Measurements from ENCODE around the gene EIF4H.
"Not testable (repeated sequence)": the region's sequence is repeated elsewhere in the genome, so short reads cannot be mapped to it uniquely, and the experiment has no call there.

Gene EIF4H

GRCh38 chr7:74149603-74150002 is 24.6 kb upstream of the EIF4H start:
- H3K4me3 ChIP-seq (ENCODE audit: low read depth in 1 of 2, low read length in 2 of 2) = no peak overlapping the region
- H3K27me3 ChIP-seq (ENCODE audit: low read depth, low read length) = no peaks in the 10 kb centered on the region
- H3K4me1 ChIP-seq (ENCODE audit: control insufficient read depth in 1 of 2, insufficient read depth in 2 of 2, low read length in 2 of 2) = no peaks in the 10 kb centered on the region
- no peak overlapping the region for H3K27ac ChIP-seq (ENCODE audit: low read length)
- H3K36me3 ChIP-seq (ENCODE audit: control insufficient read depth in 1 of 2, insufficient read depth in 2 of 2, low read length in 2 of 2) = no peaks in the 10 kb centered on the region
- H3K9me3 ChIP-seq (ENCODE audit: control insufficient read depth in 1 of 2, low read length in 2 of 2) = no peaks in the 10 kb centered on the region

- Histone ChIP-seq H3K27me3 (ENCODE audit: low read depth, low read length) (no peaks in the 10 kb centered on the region), H3K9me3 (ENCODE audit: control insufficient read depth in 1 of 2, low read length in 2 of 2) (no peaks in the 10 kb centered on the region), H3K27ac (ENCODE audit: low read length) (no peak overlapping the region), H3K4me1 (ENCODE audit: control insufficient read depth in 1 of 2, insufficient read depth in 2 of 2, low read length in 2 of 2) (no peaks in the 10 kb centered on the region), H3K36me3 (ENCODE audit: control insufficient read depth in 1 of 2, insufficient read depth in 2 of 2, low read length in 2 of 2) (no peaks in the 10 kb centered on the region), H3K4me3 (ENCODE audit: low read depth in 1 of 2, low read length in 2 of 2) (no peak overlapping the region)
Observed at GRCh38 chr7:74153736-74154135, 20.4 kb upstream of the EIF4H start.

- no peak overlapping the region for H3K4me3 ChIP-seq (ENCODE audit: low read depth in 1 of 2, low read length in 2 of 2)
- H3K36me3 ChIP-seq (ENCODE audit: control insufficient read depth in 1 of 2, insufficient read depth in 2 of 2, low read length in 2 of 2) = no peaks in the 10 kb centered on the region
- no peaks in the 10 kb centered on the region for H3K4me1 ChIP-seq (ENCODE audit: control insufficient read depth in 1 of 2, insufficient read depth in 2 of 2, low read length in 2 of 2)
- no peaks in the 10 kb centered on the region for H3K27me3 ChIP-seq (ENCODE audit: low read depth, low read length)
- H3K9me3 ChIP-seq (ENCODE audit: control insufficient read depth in 1 of 2, low read length in 2 of 2) = no peaks in the 10 kb centered on the region
- H3K27ac ChIP-seq (ENCODE audit: low read length) = no peak overlapping the region
Observed at GRCh38 chr7:74155810-74156395, 18.3 kb upstream of the EIF4H start.

GRCh38 chr7:74157605-74158004 is 16.6 kb upstream of the EIF4H start:
- H3K36me3 ChIP-seq (ENCODE audit: control insufficient read depth in 1 of 2, insufficient read depth in 2 of 2, low read length in 2 of 2) = no peaks in the 10 kb centered on the region
- no peaks in the 10 kb centered on the region for H3K4me1 ChIP-seq (ENCODE audit: control insufficient read depth in 1 of 2, insufficient read depth in 2 of 2, low read length in 2 of 2)
- no peaks in the 10 kb centered on the region for H3K9me3 ChIP-seq (ENCODE audit: control insufficient read depth in 1 of 2, low read length in 2 of 2)
- H3K27me3 ChIP-seq (ENCODE audit: low read depth, low read length) = no peaks in the 10 kb centered on the region
- H3K4me3 ChIP-seq (ENCODE audit: low read depth in 1 of 2, low read length in 2 of 2) = no peak overlapping the region
- H3K27ac ChIP-seq (ENCODE audit: low read length) = no peak overlapping the region

GRCh38 chr7:74164985-74165456 is 9.1 kb upstream of the EIF4H start:
- Histone ChIP-seq H3K4me1 (ENCODE audit: control insufficient read depth in 1 of 2, insufficient read depth in 2 of 2, low read length in 2 of 2) (no peaks in the 10 kb centered on the region), H3K36me3 (ENCODE audit: control insufficient read depth in 1 of 2, insufficient read depth in 2 of 2, low read length in 2 of 2) (no peaks in the 10 kb centered on the region), H3K27me3 (ENCODE audit: low read depth, low read length) (no peaks in the 10 kb centered on the region), H3K4me3 (ENCODE audit: low read depth in 1 of 2, low read length in 2 of 2) (no peak overlapping the region), H3K27ac (ENCODE audit: low read length) (no peak overlapping the region), H3K9me3 (ENCODE audit: control insufficient read depth in 1 of 2, low read length in 2 of 2) (no peaks in the 10 kb centered on the region)

- Histone ChIP-seq H3K4me1 (ENCODE audit: control insufficient read depth in 1 of 2, insufficient read depth in 2 of 2, low read length in 2 of 2) (no peaks in the 10 kb centered on the region), H3K27ac (ENCODE audit: low read length) (no peak overlapping the region), H3K36me3 (ENCODE audit: control insufficient read depth in 1 of 2, insufficient read depth in 2 of 2, low read length in 2 of 2) (no peaks in the 10 kb centered on the region), H3K9me3 (ENCODE audit: control insufficient read depth in 1 of 2, low read length in 2 of 2) (no peaks in the 10 kb centered on the region), H3K4me3 (ENCODE audit: low read depth in 1 of 2, low read length in 2 of 2) (no peak overlapping the region), H3K27me3 (ENCODE audit: low read depth, low read length) (no peaks in the 10 kb centered on the region)
Observed at GRCh38 chr7:74165867-74166593, 8.1 kb upstream of the EIF4H start.

GRCh38 chr7:74167324-74167723 is 6.8 kb upstream of the EIF4H start:
- not testable (repeated sequence) for H3K36me3 ChIP-seq (ENCODE audit: control insufficient read depth in 1 of 2, insufficient read depth in 2 of 2, low read length in 2 of 2); H3K27ac ChIP-seq (ENCODE audit: low read length); H3K27me3 ChIP-seq (ENCODE audit: low read depth, low read length); H3K4me3 ChIP-seq (ENCODE audit: low read depth in 1 of 2, low read length in 2 of 2); H3K9me3 ChIP-seq (ENCODE audit: control insufficient read depth in 1 of 2, low read length in 2 of 2); H3K4me1 ChIP-seq (ENCODE audit: control insufficient read depth in 1 of 2, insufficient read depth in 2 of 2, low read length in 2 of 2)

GRCh38 chr7:74173074-74173473 is 1.1 kb upstream of the EIF4H start:
- Histone ChIP-seq H3K4me1 (ENCODE audit: control insufficient read depth in 1 of 2, insufficient read depth in 2 of 2, low read length in 2 of 2) (peaks cover 15 to 29% of the 10 kb centered on the region in 2 donors), H3K9me3 (ENCODE audit: control insufficient read depth in 1 of 2, low read length in 2 of 2) (no peaks in the 10 kb centered on the region), H3K27ac (ENCODE audit: low read length) (no peak overlapping the region), H3K4me3 (ENCODE audit: low read depth in 1 of 2, low read length in 2 of 2) (peak overlapping the region; percentile 92 to 93), H3K36me3 (ENCODE audit: control insufficient read depth in 1 of 2, insufficient read depth in 2 of 2, low read length in 2 of 2) (no peaks in the 10 kb centered on the region), H3K27me3 (ENCODE audit: low read depth, low read length) (no peaks in the 10 kb centered on the region)

- Histone ChIP-seq H3K4me3 (ENCODE audit: low read depth in 1 of 2, low read length in 2 of 2) (peak overlapping the region; percentile 92 to 93), H3K27ac (ENCODE audit: low read length) (peak overlapping the region; percentile 74), H3K9me3 (ENCODE audit: control insufficient read depth in 1 of 2, low read length in 2 of 2) (no peaks in the 10 kb centered on the region), H3K36me3 (ENCODE audit: control insufficient read depth in 1 of 2, insufficient read depth in 2 of 2, low read length in 2 of 2) (no peaks in the 10 kb centered on the region), H3K27me3 (ENCODE audit: low read depth, low read length) (no peaks in the 10 kb centered on the region), H3K4me1 (ENCODE audit: control insufficient read depth in 1 of 2, insufficient read depth in 2 of 2, low read length in 2 of 2) (peaks cover 15 to 33% of the 10 kb centered on the region in 2 donors)
Observed at GRCh38 chr7:74173491-74173865, 678 bp upstream of the EIF4H start.

GRCh38 chr7:74174606-74175082 is 488 bp downstream of the EIF4H start:
- Histone ChIP-seq H3K27me3 (ENCODE audit: low read depth, low read length) (no peaks in the 10 kb centered on the region), H3K4me1 (ENCODE audit: control insufficient read depth in 1 of 2, insufficient read depth in 2 of 2, low read length in 2 of 2) (peaks cover 15 to 45% of the 10 kb centered on the region in 2 donors), H3K27ac (ENCODE audit: low read length) (peak overlapping the region; percentile 93), H3K4me3 (ENCODE audit: low read depth in 1 of 2, low read length in 2 of 2) (peak overlapping the region; percentile 92 to 93), H3K9me3 (ENCODE audit: control insufficient read depth in 1 of 2, low read length in 2 of 2) (no peaks in the 10 kb centered on the region), H3K36me3 (ENCODE audit: control insufficient read depth in 1 of 2, insufficient read depth in 2 of 2, low read length in 2 of 2) (no peaks in the 10 kb centered on the region)

- no peaks in the 10 kb centered on the region for H3K9me3 ChIP-seq (ENCODE audit: control insufficient read depth in 1 of 2, low read length in 2 of 2)
- H3K36me3 ChIP-seq (ENCODE audit: control insufficient read depth in 1 of 2, insufficient read depth in 2 of 2, low read length in 2 of 2) = no peaks in the 10 kb centered on the region
- peak overlapping the region; percentile 92 to 93 for H3K4me3 ChIP-seq (ENCODE audit: low read depth in 1 of 2, low read length in 2 of 2)
- H3K27ac ChIP-seq (ENCODE audit: low read length) = peak overlapping the region; percentile 93
- no peaks in the 10 kb centered on the region for H3K27me3 ChIP-seq (ENCODE audit: low read depth, low read length)
- H3K4me1 ChIP-seq (ENCODE audit: control insufficient read depth in 1 of 2, insufficient read depth in 2 of 2, low read length in 2 of 2) = peaks cover 18 to 51% of the 10 kb centered on the region in 2 donors
Observed at GRCh38 chr7:74175340-74175739, 1.2 kb downstream of the EIF4H start.
